ENCODE measurements around the gene PHACTR3.

The PHACTR3 gene

DNA sequence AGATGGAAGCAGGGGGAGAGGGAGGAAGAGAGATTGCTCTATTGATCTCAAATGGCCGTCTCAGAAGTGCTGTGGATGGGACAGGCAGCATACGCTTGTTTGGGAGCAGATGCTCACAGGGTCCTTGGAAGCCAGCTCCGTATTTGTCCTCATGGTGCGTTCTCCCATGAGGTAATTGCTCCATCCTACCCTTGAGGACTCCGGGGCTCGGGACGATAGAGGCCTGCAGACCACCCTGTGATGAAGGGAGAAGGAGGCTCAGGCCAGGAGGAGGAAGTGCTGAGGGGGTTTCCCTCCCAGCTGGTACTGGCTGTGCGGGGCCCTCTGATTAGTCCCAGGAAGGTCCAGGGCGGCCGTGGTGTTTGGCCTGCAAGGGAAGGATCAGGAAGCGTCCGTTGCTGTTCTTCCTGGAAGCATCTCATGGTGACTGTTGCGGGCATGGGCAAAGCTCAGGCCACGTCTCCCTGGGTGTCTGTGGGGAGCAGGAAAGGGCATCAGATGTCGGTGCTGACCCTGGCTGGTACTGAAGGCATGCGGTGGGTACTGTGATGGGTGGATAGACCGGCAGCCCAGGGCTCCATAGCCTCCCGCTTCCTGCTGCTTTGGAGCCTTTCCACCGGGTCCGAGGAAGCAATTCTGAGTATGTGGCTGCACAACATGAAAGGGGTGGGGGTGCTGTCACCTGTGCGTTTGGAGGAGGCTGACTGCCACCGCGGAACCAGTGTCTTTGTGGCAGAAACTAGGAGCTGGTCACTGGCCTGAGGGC, 170.8 kb downstream of the PHACTR3 start:
- TF ChIP-seq, protein P1, sequence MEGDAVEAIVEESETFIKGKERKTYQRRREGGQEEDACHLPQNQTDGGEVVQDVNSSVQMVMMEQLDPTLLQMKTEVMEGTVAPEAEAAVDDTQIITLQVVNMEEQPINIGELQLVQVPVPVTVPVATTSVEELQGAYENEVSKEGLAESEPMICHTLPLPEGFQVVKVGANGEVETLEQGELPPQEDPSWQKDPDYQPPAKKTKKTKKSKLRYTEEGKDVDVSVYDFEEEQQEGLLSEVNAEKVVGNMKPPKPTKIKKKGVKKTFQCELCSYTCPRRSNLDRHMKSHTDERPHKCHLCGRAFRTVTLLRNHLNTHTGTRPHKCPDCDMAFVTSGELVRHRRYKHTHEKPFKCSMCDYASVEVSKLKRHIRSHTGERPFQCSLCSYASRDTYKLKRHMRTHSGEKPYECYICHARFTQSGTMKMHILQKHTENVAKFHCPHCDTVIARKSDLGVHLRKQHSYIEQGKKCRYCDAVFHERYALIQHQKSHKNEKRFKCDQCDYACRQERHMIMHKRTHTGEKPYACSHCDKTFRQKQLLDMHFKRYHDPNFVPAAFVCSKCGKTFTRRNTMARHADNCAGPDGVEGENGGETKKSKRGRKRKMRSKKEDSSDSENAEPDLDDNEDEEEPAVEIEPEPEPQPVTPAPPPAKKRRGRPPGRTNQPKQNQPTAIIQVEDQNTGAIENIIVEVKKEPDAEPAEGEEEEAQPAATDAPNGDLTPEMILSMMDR (IDR thresholded peaks at IDR 0.05): no peak

DNA sequence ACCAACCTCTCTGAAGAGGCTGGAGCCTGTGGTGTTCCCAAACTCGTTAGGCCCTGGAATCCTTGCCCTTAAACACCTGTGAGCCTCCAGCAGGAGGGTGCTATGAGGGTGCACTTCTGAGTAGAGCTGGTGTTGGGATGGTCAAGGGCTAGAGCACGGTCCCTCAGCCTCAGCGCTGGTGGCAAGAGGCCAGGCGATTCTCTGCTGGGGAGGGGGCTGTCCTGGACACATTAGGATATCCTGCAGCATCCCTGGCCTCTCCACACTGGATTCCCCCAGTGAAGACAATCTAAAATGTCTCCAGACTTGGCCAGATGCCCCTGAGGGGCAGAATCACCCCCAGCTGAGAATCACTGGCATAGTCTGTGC, 171.3 kb downstream of the PHACTR3 start:
- TF ChIP-seq, protein P1 (IDR thresholded peaks at IDR 0.05): no peak

DNA sequence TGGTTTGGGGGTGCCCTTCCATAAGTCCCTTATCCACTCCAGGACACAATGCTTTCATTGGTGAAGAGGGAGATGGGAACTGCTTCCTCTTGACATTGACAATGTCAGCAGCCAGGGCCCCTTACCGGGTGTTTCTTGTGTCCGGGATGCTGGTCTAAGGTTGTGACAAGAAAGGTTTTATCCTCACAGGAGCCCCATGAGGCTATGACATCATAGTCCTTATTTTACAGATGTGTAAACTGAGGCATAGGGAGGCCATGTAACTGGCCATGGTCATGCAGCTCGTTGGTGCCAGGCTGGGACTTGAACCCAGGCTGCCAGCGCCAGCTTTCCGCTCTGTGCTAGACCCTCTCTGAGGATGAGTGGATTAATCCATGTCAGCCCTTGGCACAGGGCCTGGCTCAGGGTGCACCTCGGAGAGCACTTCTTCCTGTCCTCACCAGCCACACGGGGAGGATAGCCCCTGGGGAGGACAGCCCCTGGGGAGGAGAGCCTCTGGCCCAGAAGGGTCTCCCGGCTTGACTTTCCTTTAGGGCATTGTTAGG, 171.8 kb downstream of the PHACTR3 start:
- TF ChIP-seq, protein P1 (IDR thresholded peaks at IDR 0.05): no peak

DNA sequence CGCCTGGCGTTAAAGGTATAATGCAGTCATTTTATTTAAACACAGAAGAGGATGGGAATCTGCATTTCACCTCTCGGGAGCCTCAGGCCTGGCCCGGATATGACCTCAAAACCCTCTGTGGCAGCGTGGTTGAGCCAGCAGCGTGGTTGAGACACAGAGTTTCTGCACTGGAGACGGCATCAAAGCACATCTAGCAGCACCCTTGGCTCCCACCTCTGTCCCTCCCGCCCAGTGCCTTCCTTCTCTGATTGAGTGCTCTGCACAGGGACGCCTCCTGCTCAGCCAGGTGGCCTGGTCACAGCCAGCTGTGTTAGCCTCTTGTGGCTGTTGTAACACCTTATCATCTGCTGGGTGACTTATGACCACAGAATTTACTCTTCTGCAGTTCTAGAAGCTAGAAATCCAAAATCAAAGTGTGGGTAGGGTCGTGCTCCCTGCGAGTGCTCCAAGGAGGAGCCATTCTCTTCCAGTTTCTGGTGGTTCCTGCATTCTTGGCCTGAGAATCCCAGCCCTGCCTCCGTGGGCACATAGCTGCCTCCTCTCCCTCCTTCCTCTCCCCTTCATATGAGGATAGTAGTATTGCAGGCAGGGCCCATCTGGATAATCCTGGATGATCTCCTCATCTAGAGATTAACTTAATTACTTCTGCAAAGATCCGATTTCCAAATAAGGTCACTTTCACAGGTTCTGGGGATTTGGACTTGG, 172.4 kb downstream of the PHACTR3 start:
- TF ChIP-seq, protein P1 (IDR thresholded peaks at IDR 0.05): no peak

DNA sequence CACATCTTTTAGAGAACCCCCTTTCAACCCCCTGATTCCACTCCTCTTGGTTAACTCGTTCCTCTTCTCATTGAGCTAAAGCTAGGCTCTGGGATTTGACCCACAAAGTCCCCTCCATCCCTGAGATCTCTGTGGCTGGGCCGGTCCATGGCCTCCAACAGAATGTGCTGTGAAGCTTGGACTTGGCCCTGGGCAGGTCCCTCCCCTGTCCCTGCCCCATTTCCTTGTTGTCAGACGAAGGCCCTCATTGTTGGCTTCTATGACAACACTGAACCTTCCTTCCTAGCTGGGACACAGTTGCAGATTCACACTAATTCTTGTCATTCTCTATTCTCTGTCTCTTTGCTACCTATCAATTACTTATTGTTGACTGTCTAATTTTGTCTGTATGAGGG, 173.0 kb downstream of the PHACTR3 start:
- TF ChIP-seq, protein P1 (IDR thresholded peaks at IDR 0.05): no peak

DNA sequence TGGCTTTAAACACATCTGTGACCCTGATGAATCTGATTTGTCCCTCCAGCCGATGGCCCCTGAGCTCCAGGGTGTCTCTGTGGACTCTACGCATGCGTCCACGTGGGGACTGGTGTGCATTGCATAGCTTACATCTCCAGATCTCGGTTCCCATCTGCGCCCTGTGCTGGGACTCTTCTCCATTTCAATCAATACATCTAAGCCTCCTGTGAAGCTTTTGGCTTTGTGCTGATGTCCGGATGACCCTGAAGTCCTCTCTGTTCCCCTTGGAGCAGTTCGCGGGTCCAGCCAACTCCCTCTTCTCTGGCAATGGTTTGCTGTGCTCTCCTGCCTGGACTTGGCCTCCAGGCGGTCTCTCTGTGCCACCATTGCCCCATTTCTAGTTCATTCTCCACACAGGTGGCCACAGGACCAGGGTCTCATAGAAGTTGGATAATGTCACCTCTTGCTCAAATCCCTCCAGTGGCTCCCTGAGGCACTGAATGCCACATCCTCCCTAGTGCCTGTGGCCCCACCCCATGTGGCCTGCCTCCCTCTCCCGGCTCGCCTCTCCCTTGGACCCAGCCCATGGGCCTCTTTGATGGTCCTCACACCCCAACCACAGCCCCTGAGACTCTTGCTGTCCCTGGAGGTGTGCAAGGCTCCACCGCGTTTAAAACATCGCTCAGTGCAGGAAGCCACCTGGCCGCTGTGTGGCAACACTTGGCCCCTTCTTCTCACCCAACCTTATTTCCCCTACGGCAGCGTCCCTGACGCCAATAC, 173.7 kb downstream of the PHACTR3 start:
- TF ChIP-seq, protein P1 (IDR thresholded peaks at IDR 0.05): no peak

DNA sequence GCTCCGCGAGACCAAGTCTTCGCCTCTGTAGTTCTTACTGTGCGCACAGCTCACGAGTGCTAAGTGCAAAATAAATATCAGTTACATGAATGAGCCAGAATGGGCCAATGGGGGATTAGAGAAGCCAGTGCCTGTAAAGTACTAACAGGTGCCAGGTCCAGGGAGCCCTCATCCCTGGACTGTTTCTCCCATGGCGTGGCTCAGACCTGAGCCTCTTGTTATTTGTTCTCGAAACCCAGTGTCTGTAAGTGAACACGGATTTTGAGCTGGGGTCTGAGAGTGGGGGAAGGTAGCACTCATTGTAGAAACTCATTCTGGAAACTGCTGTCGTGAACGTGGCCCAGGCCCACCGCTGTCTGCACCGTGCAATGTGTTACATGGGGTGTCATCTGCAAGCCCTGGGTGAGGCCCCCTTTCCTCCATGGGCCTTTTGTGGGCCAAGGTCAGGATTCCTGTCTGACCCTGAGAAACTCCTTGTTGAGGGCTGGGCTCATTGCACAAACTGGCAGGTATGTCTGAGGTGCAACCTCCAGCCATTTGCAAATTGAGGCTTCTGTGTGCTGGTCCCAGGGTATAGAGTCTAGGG, 174.4 kb downstream of the PHACTR3 start:
- TF ChIP-seq, protein P1 (IDR thresholded peaks at IDR 0.05): no peak

Data from LNCAP (cell line).